ENCODE data around the gene CELF2.
A peak's percentile ranks its signal among the peaks of the same experiment; 100 is the strongest.

CELF2 gene

DNA sequence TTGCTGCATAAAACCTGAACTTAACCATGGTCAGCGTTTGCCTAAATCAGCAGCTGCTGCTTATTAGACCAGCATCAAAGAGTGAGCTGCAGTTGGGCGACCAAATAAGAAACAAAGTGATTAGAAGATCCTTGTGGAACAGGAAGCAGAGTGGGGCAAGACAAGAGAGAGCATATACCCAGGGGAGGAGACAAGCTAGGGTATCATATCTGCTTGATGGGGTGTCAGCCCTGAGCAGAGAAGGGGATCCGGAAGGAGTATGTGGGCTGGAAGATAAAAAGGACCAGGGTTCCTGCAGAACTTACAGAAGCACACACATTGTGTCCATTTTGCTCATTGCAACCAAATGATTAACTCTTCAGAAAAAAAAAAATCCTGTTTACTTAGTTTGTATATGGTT lies 213.6 kb downstream of the CELF2 start:
- DNase-seq = no peak

DNA sequence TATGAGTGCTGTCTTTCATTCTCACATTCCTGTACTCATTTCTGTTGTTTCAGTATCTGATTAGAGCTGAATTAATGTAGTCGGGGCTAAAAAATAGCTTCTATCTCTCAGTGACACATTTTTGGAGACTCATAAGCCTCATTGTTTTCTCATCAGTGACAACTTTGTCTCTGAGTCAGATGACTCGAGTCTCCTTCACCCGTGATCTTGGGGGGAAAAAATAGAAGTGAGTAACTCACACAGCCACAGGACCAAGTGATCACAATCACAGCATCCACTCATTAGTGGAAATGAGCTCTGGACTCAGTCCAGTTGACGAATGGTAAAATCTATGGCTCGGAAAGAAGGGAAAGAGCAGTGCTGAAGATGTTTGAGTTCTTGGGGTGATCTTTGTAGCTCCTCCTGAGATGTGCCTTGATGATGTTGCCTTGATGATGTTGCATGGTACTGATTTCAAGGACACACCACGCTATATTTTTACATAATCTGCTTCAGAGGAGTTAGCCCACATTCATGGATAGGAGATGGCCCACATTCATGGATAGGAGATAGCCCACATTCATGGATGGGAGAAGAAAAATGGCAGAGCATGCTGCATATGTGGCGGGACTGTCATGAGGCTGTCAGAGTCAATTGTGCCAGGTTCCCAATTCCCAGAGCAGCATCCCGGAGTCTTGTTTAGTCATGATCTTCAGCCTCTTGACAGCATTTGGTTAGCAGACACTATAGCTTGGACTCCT lies 214.7 kb downstream of the CELF2 start:
- DNase-seq = no peak

DNA sequence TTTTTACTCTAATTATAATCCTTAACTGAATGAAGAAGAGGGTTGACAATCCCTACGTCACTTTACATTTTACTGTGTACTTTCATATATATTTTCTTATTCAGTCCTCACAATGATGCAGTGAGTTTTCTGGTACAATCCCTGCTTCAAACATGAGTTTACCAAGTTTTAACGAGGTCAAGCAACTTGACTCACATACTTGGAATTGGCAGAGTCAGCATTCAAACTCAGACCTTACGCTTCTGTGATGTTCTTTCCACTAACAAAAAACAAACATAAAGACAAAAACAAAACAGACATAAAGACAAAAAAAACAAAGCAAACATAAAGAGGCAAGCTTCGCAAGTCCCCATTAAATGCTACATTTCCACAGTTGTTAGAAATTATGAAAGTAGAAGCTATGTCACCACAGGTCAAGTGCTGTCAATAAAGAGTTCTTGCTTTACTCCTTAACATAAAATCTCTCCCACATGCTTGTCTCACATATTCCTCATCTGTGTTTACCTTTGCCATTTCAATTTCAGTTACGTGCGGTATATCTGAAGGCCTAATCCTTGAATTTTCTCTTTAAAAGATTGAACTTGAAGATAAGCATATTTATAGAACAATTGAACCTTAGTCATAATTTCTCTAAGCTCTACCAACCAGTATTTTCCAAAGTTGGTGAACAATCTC lies 217.3 kb downstream of the CELF2 start:
- no peak for DNase-seq

DNA sequence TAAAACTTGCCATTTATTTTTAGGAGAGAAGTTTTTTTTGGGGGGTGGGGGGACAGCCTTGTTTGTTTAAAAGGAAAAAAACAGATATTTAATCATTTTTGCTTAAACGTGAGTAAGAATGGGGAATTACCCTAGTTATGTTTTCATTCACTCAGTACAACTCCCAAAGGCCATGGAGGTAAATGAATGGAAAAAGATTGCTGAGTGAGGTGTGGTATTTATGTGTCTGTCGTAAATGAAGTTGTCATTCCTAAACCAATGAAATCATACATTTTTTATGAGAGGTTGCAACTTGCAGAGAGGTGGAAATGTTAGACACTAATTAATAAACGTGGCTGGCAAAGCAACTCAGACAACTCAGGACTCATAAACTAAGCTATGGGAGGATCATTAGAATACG lies 218.1 kb downstream of the CELF2 start:
- DNase-seq = no peak

DNA sequence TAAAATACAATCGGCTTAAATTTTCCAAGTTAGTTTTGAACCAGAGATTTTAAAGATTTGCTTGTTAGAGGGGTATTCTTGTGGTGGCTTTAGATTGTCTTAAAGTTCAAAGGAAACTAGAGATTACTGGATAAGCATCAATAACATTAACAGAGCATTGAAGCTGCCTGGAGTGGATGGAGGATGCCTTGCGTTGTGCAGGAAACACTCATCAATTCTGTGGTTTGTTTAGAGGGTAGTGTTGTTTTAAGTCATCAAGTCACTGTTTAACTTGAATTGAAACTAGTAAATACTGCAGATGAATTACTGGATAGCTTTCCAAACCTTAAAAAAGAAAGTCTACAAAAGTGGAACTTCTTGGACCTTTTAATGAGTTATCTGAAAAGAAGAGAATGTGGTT lies 218.6 kb downstream of the CELF2 start:
- DNase-seq = no peak

DNA sequence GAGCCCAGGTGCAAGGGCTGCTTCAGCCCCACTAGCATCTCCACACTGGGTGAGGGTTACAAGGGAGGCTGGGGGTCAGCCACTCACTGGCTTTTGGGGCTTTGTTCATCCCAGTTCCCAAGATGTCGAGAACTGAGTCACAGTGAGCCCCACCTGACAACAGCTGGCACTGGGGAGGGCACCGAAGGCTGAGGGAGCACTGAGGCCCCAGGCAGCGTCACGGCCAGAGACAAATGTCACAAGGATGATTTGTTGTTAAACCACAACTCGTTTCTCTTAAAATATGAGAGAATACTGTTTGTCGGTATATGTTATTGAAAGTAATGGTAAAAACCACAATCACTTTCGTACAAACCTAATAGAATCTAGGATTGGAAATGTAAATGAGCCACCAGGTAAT lies 219.9 kb downstream of the CELF2 start:
- no peak for DNase-seq

DNA sequence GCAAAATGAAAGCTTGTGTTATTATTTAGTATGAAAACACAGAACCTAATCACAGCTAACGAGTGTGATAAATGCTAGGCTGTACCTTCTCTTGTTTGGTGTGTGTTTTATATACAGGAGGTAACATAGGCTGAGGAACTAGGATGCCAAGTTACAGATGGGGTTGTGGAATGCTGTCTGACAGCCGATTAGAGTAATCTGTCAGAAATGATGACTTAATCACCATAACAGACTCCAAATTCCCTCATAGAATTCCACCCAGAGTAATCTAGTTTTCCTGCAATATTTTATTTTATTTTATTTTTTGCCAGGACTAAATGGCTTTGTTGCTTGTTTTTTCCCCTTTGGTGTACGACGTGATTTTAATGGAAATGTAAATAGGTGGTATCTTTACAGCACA lies 221.2 kb downstream of the CELF2 start:
- no peak for DNase-seq

DNA sequence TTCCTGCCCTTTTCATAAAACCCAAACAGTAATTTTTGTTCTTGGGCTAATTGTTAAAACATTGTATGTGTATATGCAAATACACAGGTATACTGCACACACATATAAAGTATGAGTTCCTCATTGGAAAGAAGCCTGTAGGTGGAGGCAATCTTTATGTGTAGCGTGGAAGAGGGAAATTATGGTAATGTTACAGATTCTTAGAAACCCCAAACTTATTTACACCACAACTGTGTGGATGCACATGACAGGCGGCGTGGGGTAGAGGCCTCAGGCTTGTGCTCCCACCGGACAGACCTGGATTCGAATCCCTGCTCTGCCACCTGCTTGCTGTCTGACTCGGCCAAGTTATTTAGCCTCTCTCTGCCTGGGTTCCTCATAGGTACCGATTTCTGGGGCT lies 223.0 kb downstream of the CELF2 start:
- no peak for DNase-seq

DNA sequence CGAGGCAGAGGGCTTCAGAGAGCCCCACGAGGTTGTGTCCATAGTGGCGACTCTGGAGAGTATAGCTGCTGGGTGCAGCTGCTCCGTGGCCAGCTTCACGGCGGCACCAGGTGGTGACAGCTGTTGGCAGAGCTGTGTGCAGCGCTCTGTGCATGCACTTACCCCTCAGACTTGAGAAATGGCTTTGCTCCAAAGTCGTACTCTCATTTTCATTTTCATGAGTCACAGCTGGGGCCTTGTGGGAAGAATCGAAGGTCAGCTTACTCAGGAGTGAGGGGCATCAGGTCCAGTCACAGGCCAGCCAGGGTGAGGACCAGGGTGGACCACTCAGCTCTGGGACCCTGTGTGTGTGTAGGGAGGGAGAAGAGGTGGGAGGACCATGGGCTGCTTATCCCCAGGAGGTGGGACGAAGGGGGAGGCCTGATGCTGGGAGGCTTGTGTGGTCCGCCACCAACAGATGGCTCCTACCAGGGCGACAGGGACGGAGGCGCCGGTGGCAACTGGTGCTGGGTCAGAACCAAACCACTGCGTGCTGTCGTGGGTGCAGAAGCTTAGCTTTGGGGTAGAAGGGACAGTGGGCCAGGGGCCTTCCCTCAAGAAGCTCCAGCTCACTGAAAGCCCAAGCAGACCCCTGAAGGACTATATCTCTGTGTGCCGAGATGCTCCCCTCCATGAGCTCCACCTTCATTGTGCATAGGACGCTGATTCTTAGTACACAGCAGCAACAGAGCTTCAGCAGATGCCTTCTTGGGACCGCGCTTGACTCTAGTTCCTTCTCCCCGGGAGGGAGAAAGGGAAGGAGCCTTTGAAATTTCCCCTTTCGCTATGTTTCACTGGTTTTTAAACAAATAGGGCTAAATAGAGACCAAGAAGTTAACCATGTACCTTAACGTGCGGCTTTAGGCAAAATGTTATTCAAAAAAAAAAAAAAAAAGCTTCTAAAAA lies 225.0 kb downstream of the CELF2 start:
- DNase-seq = peak; percentile 61

DNA sequence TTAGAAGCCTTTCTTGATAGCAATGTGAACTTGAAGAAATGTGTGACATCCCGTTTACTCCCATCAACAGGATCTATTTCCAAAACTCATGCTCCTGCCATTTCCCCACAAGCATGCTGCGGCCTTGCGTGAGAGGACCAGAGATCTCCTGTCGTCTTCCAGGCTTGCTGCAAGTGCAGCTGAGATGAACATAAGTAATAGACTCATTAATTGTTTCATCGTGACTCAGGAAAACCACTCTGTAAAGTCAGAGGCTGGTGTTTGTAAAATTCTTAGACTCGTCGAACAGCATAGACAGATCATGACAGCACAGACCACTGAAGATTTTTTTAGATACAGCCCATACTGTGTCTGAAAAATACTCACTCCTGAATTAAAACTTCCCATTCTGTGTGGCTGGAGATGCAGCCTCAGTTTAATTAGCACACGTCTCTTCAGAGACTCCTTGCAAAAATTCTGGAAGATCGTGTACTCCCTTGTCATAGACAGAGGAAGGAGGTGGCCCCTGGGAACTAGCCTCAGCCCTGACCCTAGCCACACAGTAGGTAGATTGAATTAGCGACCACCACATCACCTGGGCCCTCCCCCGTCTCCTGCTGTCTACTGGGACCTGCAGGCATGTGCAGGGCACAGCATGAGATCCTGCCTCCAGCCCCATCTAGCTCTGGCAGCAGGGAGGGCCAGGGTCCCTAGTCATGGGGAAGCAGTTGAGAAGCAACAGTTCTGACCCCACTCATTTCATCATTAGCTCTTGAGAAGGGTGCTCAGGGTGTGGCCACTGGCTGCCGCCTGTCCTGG lies 226.0 kb downstream of the CELF2 start:
- DNase-seq = no peak

DNA sequence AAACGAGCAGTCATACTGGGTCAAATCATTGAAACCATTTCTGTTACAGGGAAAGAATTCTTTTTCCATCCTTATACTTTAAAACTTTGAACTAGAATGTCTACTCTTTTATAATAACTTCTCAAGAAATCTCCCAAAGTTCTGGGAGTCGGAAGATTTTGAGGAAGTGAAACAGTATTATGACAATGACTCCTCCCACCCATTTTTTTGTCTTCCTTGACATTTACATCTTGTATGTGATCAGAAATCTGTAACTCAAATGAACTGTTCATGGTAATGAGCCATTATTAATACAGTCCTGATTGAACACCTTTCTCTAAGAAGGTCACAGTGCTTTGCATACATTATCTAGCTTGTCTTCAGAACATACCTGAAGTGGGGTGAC lies 227.4 kb downstream of the CELF2 start:
- DNase-seq = no peak

DNA sequence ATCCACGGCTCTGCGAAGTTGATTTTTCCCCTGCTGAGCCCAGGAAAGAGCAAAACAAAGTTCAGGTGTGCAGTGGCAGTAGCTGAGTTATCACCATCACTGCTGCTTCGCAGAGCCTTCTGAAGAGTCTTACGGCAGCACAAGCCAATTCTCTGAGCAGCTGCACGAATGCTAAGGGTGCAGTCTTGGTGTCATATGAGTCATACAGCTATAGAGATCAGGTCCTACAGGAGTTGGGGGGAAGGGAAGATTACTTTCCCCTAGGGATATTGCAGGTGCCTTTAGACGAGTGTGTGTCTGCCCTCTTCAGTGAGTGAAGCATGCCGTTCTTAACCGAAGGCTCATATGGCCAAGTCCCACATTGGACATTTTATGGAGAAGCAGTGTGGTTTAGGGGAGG lies 227.8 kb downstream of the CELF2 start:
- peak; percentile 68 for DNase-seq

DNA sequence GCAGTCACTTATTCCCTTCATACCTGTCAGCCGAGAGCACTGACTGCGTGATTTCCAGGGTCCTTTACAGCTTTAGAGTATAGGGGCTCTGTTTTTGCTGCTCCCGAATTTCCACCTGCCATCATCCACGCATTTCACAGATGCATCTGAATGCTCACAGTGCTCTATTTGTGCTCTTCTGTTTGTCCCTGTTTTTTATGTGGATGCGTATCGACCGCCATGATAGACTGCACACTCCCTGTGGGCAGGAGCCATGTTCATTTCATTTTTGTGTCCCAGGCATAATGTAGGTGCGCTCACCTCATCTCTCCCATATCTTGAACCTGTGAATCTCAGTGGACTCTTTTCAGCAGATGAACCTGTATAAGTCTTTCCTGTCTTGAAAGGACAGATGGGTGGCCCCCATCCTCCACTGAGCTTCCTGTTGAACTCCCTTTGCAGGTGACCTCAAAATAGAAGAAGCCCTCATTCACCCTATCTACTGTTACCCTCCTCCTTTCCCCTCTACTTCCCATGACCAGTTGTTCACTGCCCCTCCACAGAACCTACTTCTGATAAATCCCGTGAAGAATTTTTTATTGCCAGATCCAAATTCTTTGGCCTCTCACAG lies 228.4 kb downstream of the CELF2 start:
- no peak for DNase-seq

DNA sequence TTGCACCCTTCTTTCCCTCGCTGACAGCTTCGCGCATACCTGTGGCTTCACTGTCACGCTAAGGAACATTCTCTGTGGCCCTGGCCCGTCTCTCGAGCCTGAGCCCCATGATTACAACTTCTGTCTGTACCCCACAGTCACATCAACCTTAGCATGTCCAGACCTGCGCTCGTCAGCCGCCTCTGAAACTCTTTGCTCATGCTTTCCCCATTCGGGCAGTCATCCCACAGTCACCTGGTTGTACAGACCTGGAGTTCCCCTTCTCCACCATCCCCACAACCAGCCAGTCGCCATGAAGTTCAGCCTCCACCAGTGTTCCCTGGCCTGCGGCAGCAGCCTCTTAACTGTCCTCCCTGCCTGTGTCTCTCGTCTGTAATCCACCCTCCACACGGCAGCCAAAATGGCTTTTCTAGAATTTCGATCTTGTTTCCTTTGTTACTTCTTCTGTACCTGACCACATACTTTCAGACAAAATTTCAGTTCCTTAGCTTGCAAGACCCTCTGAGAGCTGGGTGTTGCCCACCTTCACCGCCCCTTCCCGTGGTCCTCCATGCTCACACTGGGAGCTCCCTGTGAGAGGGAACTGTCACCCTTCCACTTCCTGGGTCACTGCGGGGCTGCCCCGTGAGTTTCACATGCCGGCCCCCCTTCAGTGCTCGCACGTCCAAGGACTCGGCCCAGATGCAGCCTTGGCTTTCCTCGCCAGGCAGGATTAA lies 229.2 kb downstream of the CELF2 start:
- no peak for DNase-seq

DNA sequence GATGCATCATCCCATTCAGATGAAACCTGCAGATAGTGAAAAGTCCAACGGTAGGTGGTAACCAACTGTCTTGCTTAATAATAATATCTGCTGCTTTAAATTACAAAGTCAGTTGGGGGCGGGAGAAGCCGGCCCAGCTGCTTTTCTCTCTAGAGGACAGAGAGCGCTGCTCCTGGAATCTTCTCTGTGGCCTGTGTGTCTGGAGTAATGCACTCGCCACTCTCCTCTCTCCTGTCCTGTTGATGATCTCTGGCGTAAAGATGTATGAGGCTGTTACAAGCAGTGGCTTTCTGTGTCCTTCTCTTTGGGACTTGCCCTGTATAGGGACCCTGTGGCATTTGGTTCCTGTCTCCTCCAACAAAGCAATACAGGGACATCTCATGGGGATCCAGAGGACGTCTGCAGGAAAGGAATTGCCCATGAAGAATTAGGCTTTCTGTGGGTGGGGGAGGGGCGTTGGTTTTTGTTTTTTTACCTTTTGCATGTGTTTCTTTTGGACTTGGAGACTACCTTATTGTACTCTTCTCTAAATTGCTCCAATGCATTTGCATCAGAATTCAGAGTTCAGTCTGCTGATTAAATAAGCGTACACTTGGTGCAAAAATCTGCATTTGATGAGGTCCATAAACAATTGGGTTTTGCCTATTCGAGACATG lies 231.6 kb downstream of the CELF2 start:
- DNase-seq = no peak

DNA sequence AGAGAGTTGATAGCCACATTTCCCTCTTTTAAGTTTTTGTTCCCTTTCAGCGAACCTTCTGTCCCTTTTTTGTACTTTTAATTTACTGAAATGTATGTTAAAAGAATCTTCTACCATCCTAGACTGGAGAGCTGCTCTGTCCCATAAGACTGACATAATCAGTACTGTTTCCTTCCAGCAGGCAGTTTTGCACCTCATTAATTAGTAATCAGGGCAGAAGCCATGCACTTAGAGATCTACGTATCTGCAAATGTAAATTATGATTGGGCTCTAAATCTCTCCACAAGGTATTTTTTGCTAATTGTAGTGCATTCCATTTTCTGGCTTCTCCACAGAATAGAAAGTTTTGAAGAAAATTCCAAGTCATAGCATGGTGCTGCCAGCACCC lies 232.1 kb downstream of the CELF2 start:
- no peak for DNase-seq

DNA sequence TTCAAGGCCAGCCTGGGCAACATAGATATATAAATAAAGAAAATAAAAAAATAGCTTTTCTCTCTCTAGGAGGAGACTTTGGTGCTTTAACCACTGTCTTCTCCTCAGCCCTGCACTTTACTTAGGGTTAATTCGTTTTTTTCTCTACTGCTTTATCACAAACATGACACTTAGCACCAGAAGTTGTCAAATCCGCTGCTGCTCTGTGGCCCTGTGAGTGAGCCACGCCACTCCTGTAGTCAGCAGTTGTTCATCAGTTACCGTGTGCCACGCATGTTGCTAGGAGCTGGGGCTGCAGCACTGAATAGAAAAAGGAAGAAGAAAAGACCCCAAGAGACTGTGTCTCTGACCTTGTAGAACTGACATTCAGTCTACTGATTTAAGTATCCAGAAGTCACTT lies 232.6 kb downstream of the CELF2 start:
- DNase-seq = no peak

DNA sequence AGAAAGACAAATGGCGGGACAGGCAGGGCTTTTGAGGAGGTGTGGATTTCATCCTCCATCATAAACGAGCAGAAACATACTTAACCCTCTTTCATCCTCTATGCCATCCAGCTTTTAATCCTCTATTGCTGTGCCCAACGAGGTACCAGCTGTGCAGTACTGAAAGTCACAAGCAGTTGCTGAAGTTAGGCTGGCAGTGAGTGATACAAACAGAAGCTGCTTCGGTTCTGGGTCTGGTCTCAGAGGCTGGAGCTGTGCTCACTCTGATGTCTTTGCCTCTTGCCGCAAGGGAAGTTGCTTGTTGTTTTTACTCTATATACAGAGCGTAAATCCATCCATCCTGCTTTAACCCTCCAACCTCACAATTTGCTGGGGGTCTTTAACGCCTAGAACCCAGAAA lies 235.2 kb downstream of the CELF2 start:
- DNase-seq = no peak

DNA sequence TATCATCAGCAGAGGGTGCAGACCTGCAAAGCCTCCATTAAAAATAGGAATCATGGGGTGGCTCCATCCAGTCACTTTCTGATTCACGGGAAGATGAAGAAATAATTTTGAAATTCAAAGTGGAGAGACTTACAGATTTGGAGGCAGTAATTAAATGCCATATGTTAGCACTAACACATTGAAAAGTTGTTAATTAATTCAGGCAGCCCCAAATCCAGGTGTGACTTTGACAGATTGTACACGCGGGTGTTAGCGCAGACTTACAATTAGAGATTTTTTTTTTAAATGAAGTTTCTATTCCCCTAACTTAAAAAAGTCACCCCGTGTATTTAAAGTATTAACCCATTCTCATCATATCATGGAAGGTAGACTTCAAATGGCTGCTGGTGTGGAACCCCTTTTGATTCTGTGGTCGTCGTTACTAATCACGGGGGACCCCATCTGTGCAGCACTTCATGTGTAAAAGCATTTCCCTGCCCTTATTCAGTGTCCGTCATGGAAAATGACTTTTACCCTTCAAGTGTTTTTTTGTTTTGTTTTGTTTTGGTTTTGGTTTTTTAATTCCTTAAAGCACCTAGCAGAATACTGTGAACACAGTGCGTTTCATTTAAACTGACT lies 235.8 kb downstream of the CELF2 start:
- DNase-seq = no peak

DNA sequence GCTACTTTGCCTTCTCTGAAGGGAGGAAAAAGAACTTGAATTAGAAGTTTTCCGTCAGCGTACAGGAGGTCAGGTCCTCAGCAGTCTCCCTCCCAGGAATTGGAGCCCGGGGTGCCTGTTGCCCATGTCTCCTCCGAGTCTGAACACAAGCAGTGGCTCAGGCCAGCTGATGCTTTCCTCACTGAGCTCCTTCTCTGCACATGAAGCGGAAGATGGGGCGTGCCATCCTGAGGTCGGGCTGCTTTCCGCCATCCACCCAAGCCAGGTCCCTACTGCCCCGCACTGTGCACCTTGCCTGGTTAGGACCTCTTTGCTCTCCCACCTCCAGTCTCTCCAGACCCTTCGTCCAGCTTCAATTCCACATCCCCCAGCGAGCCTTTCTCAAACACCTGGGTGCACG lies 237.5 kb downstream of the CELF2 start:
- no peak for DNase-seq

All from DMS79 (cell line).